Left renal pelvis (tissue), 4 donors: ENCODE results near the gene PTPRT. TPM values are rescaled to one million over a fixed set of nuclear protein-coding genes. Genes with fewer than 3 reads are reported as not detected.

Experiments used
- DNase-seq, 4 donors: peaks; one replicate each; pipeline ENCODE4 v3.0.0-alpha.2; 2013; ENCODE audit warnings: low read depth in 4 of 4, low spot score in 3 of 4
- polyA plus RNA-seq, 4 donors: library from polyadenylated mRNA; unstranded; fragments of 120-200 nt; gene quantifications; one replicate each; pipeline ENCODE4 v1.2.1, GENCODE V29; 2013; ENCODE audit not compliant: insufficient read length in 4 of 4

PTPRT gene
- polyA plus RNA-seq, 4 donors = 0.43 to 22.1 (median 0.89) TPM

GRCh38 chr20:43032459-43032858 lies 157.2 kb downstream of the PTPRT start:
- no peak for DNase-seq

- no peak for DNase-seq
Measured at GRCh38 chr20:43029176-43029575, 160.5 kb downstream of the PTPRT start.

GRCh38 chr20:43028470-43028869 lies 161.2 kb downstream of the PTPRT start:
- no peak for DNase-seq

GRCh38 chr20:43023836-43024235 lies 165.9 kb downstream of the PTPRT start:
- DNase-seq = no peak

GRCh38 chr20:43022568-43022967 lies 167.1 kb downstream of the PTPRT start:
- DNase-seq = no peak

GRCh38 chr20:43022081-43022480 lies 167.6 kb downstream of the PTPRT start:
- DNase-seq = no peak

- DNase-seq = no peak
Measured at GRCh38 chr20:43017241-43018030, 172.3 kb downstream of the PTPRT start.

- DNase-seq = no peak
Measured at GRCh38 chr20:43016257-43016656, 173.4 kb downstream of the PTPRT start.

GRCh38 chr20:43015566-43015965 lies 174.1 kb downstream of the PTPRT start:
- DNase-seq = no peak

GRCh38 chr20:43014206-43014605 lies 175.5 kb downstream of the PTPRT start:
- DNase-seq = no peak

- DNase-seq = no peak
Measured at GRCh38 chr20:43011491-43011890, 178.2 kb downstream of the PTPRT start.

GRCh38 chr20:43009532-43009931 lies 180.2 kb downstream of the PTPRT start:
- no peak for DNase-seq

- DNase-seq = no peak
Measured at GRCh38 chr20:43007525-43007924, 182.2 kb downstream of the PTPRT start.

GRCh38 chr20:43006651-43007375 lies 182.9 kb downstream of the PTPRT start:
- no peak for DNase-seq

GRCh38 chr20:43003318-43003944 lies 186.3 kb downstream of the PTPRT start:
- no peak for DNase-seq

- DNase-seq = no peak
Measured at GRCh38 chr20:42996141-42996540, 193.6 kb downstream of the PTPRT start.

GRCh38 chr20:42988319-42988718 lies 201.4 kb downstream of the PTPRT start:
- no peak for DNase-seq

GRCh38 chr20:42987376-42988114 lies 202.2 kb downstream of the PTPRT start:
- no peak for DNase-seq

GRCh38 chr20:42986143-42986773 lies 203.4 kb downstream of the PTPRT start:
- no peak for DNase-seq

- DNase-seq = no peak
Measured at GRCh38 chr20:42985628-42986027, 204.1 kb downstream of the PTPRT start.
